Left lung (tissue), 10 donors: Measurements from ENCODE around the gene ALAS1. TPM values are rescaled to one million over a fixed set of nuclear protein-coding genes. Genes with fewer than 3 reads are reported as not detected.
A peak's percentile ranks its signal among the peaks of the same experiment; 100 is the strongest.

ENCODE experiments used
- ATAC-seq: fragments of 200-7000 bp; cut with Tn5 transposase; one replicate; pipeline ENCODE4 v1.9.1; 2020; ENCODE audit warnings: moderate library complexity
- DNase-seq, 4 donors: peaks; one replicate each; pipeline ENCODE4 v3.0.0-alpha.2; 2013 to 2020
- H3K27ac ChIP-seq, 2 donors: fragments of 200-600 bp; sonication (generic) in 1 of 2; one replicate each; pipeline versions ENCODE4 v1.5.0 to v1.8.0; 2020 to 2021
- H3K27me3 ChIP-seq, 2 donors: fragments of 200-600 bp; sonication (generic) in 1 of 2; one replicate each; pipeline versions ENCODE4 v1.5.0 to v1.8.0; 2020 to 2021
- H3K36me3 ChIP-seq, 2 donors: fragments of 200-600 bp; sonication (generic) in 1 of 2; one replicate each; pipeline versions ENCODE4 v1.5.0 to v1.8.0; 2020 to 2021
- H3K4me1 ChIP-seq, 2 donors: fragments of 200-600 bp; one replicate each; pipeline ENCODE4 v1.8.0; 2021
- H3K4me3 ChIP-seq, 2 donors: fragments of 200-600 bp; sonication (generic) in 1 of 2; one replicate each; pipeline versions ENCODE4 v1.5.0 to v1.8.0; 2020 to 2021; ENCODE audit warnings: mild to moderate bottlenecking in 1 of 2
- H3K9me3 ChIP-seq, 2 donors: fragments of 200-600 bp; sonication (generic) in 1 of 2; one replicate each; pipeline versions ENCODE4 v1.5.0 to v1.8.0; 2020 to 2021
- intact Hi-C, 2 donors: fragments of 100-400 bp; cut with DNase I; formaldehyde crosslinking; loops; one replicate each; pipeline versions ENCODE4 v1.11.2 to v1.14.2; 2022
- polyA plus RNA-seq, 6 donors: library from polyadenylated mRNA; unstranded; fragments of 120-200 nt; gene quantifications; one replicate each; pipeline ENCODE4 v1.2.1, GENCODE V29; 2013; ENCODE audit not compliant: insufficient read length in 6 of 6
- total RNA-seq, 2 donors: library from RNA; stranded (reverse); fragmentation: NEBNext Ultra II Directional; extraction: Animal tissue kit (Norgen Biotek cat#: 25700); gene quantifications; one replicate each; pipeline ENCODE4 v1.2.1, GENCODE V29; 2021
- TF ChIP-seq, protein P1 (sequence below), 2 donors: fragments of 200-600 bp; sonication (generic) in 1 of 2; IDR thresholded peaks; one replicate each; pipeline versions ENCODE4 v1.5.0 to v1.8.0; 2021; ENCODE audit warnings: antibody characterized with exemption in 2 of 2
- donor health status: DM: no; HTN: yes; CAD: no.
- donor health status: DM: no; HTN: no; CAD: no.

ALAS1 gene
- total and polyA plus RNA-seq, 8 donors: 31.6 to 70.1 (median 44.2) TPM

DNA sequence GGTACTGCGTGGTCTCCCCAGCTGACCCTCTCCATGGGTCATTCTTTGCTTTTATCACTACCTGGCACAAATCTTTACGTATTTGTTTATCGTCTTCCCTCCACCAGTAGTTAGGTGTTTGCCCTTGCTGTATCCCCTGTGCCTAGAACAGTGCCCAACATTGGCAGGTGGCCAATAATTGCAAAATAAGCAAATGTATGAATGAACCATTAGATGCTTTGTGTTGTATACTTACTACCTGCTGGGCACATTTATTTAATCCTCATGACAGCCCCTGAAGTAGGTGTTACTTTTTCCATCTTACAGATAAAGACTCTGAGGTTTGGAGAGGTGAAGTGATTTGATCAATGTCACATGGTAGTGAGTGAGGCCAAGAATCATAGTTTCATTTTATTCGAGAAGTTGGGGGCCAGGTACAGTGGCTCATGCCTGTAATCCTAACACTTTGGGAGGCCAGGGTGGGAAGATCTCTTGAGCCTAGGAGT is 43.0 kb downstream of the ALAS1 start:
- no peaks in the 10 kb centered on the region for H3K36me3 ChIP-seq
- peaks cover 33 to 68% of the 10 kb centered on the region in 2 donors for H3K4me1 ChIP-seq
- H3K4me3 ChIP-seq: no peak overlapping the region
- TF ChIP-seq, protein P1, sequence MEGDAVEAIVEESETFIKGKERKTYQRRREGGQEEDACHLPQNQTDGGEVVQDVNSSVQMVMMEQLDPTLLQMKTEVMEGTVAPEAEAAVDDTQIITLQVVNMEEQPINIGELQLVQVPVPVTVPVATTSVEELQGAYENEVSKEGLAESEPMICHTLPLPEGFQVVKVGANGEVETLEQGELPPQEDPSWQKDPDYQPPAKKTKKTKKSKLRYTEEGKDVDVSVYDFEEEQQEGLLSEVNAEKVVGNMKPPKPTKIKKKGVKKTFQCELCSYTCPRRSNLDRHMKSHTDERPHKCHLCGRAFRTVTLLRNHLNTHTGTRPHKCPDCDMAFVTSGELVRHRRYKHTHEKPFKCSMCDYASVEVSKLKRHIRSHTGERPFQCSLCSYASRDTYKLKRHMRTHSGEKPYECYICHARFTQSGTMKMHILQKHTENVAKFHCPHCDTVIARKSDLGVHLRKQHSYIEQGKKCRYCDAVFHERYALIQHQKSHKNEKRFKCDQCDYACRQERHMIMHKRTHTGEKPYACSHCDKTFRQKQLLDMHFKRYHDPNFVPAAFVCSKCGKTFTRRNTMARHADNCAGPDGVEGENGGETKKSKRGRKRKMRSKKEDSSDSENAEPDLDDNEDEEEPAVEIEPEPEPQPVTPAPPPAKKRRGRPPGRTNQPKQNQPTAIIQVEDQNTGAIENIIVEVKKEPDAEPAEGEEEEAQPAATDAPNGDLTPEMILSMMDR (IDR thresholded peaks at IDR 0.05): no peak
- DNase-seq: no peak
- H3K27me3 ChIP-seq: no peaks in the 10 kb centered on the region
- H3K27ac ChIP-seq: peak overlapping the region in 1 of 2 donors; percentile 87
- no peaks in the 10 kb centered on the region for H3K9me3 ChIP-seq
- ATAC-seq: no peak
- intact Hi-C loops: no loop called here

DNA sequence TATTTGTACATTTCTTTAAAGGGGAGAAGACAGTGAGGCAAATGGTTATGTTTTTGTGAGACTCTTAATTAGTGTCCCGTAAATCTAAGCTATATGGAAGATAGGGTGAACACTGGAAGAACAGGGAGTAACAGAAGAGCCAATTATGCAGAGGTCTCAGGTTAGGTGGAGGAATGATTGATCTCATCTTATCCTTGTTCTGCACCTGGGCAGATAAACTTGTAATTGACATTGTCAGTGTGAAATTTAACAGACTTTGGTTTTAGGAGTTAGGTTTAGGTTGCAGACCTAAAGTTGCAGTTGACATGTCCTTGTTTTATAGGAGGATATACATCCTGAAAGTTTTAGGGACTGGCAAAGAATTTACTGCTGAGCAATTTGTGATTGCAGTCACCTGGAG is 44.1 kb downstream of the ALAS1 start:
- no peak for DNase-seq
- TF ChIP-seq, protein P1 (IDR thresholded peaks at IDR 0.05): no peak
- no peak for ATAC-seq
- Histone ChIP-seq H3K36me3 (no peaks in the 10 kb centered on the region), H3K4me3 (no peak overlapping the region), H3K27ac (no peak overlapping the region), H3K27me3 (no peaks in the 10 kb centered on the region), H3K9me3 (no peaks in the 10 kb centered on the region), H3K4me1 (peaks cover 28 to 67% of the 10 kb centered on the region in 2 donors)
- intact Hi-C loops: no loop called here

DNA sequence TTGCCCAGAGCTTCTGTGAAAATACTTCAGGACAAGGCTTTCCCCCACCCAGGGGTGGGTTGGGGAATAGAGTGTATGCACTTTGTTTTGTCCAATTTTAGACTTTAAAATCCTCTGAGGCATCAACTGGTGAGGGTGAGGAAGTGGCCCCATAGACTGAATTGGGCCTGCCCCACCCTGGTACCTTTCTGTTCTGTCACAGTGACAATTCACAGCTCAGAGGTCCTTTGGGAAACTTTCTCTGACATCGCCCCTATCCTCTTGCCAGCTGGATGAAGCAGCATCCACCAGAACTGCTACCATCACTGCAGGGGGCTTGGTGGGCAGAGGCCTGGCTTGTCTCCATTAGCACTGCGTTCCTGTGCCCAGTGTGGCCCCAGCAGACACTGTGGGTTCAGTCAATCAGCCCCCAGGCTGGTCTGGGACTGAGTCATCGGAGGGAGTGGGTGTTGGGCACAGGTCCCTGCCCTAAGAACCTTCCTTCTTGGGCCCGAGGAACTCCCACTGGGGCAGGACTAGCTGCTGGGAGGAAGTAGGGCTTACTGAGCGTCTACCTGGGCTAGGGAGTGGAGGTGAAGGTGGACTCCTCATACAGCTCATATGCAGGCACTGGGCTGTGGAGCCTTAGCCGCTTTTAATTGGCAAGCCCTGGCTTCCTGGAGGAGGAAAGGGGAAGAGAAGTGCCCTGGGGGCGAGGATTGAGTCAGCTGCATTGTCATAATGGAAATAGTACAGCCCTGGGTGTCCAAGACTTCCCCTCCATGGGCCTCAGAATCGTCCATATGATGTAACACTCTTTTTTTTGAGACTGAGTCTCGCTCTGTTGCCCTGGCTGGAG is 46.0 kb downstream of the ALAS1 start:
- Histone ChIP-seq H3K9me3 (no peaks in the 10 kb centered on the region), H3K36me3 (peaks cover 0 to 14% of the 10 kb centered on the region in 2 donors), H3K4me3 (peak overlapping the region in 1 of 2 donors; percentile 66), H3K4me1 (peaks cover 15 to 71% of the 10 kb centered on the region in 2 donors), H3K27ac (peak overlapping the region; percentile 86 to 95), H3K27me3 (no peaks in the 10 kb centered on the region)
- DNase-seq: peak in 2 of 4 donors; percentile 68 to 84
- TF ChIP-seq, protein P1 (IDR thresholded peaks at IDR 0.05): no peak
- intact Hi-C loops: no loop called here
- ATAC-seq: peak; percentile 27

DNA sequence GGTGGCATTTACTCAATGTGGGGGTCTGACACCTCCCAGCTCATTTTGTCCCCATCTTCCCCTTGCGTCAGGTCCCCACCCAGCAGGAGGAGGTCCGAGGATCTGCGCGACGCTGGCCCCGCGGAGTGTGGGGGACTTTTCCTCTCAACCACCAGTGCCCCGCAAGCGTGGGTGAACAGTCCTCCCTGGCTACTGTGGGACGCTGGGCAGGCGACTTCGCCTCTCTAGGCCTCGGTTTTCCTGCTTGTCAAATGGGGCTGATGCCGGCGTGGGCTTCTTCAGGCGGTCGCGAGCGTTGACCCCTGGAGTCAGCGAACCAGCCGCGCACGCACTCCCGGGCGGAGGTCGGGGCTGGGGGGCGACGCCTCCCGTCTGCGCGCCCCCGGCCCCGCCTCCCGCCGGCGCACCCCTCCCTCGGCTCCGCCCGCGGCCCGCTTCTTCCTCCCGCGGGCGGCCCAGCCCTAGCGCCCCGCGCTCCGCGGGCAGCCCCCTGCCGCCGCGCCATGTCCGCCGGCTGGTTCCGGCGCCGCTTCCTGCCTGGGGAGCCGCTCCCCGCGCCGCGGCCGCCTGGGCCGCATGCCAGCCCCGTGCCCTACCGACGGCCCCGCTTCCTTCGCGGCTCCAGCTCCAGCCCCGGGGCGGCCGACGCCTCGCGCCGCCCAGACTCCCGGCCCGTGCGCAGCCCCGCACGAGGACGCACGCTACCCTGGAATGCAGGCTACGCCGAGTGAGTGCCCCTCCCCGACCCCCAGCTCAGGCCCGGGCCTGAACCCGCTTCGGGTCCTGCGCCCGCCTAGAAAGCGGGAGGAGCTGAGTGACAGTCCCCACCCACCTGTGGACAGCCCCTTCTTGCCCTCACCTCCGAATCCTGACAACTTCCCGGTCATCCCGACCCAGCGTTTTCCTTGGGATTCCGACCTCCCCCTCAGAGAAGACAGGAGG is 47.6 kb downstream of the ALAS1 start, which contains the start of gene PPM1M:
Gene PPM1M, plus strand, starts transcription at position 438 of the 942 bp plus-strand sequence. Its CDS starts 66 bp downstream, at position 504.
- ATAC-seq (peak; percentile 64), DNase-seq (peak; percentile 46 to 93 (median 65))
- Histone ChIP-seq H3K4me1 (peaks cover 5 to 70% of the 10 kb centered on the region in 2 donors), H3K27me3 (no peaks in the 10 kb centered on the region), H3K36me3 (peaks cover 0 to 29% of the 10 kb centered on the region in 2 donors), H3K9me3 (no peaks in the 10 kb centered on the region), H3K27ac (peak within 1 kb of the TSS; percentile 86 to 95), H3K4me3 (peak within 1 kb of the TSS; percentile 58 to 66)
- TF ChIP-seq, protein P1 (IDR thresholded peaks at IDR 0.05): no peak
- intact Hi-C loops: no loop called here
